BE2C (cell line): ENCODE measurements around the gene TASOR2.

Experiments used
- DNase-seq: peaks from one replicate; pipeline ENCODE4 v3.0.0-alpha.2; 2020
- H3K27me3 ChIP-seq: fragments of 250-450 bp; sonication (Bioruptor Pico); 2 replicates; pipeline ENCODE4 v1.5.1; 2020; ENCODE audit warnings: mild to moderate bottlenecking
- H3K36me3 ChIP-seq: fragments of 250-450 bp; sonication (Bioruptor Pico); 2 replicates; pipeline ENCODE4 v1.5.1; 2020; ENCODE audit warnings: mild to moderate bottlenecking
- H3K4me1 ChIP-seq: fragments of 250-450 bp; sonication (Bioruptor Pico); 2 replicates; pipeline ENCODE4 v1.5.1; 2020
- H3K4me3 ChIP-seq: 2 replicates; pipeline ENCODE4 v1.5.1; 2011; ENCODE audit warnings: low read depth, low read length
- H3K9me3 ChIP-seq: fragments of 250-450 bp; sonication (Bioruptor Pico); 2 replicates; pipeline ENCODE4 v1.5.1; 2020
- TF ChIP-seq, protein P1 (sequence below): IDR thresholded peaks from 2 replicates; pipeline ENCODE4 v1.5.1; 2012; ENCODE audit warnings: mild to moderate bottlenecking, low read depth, low read length

Gene TASOR2

DNA sequence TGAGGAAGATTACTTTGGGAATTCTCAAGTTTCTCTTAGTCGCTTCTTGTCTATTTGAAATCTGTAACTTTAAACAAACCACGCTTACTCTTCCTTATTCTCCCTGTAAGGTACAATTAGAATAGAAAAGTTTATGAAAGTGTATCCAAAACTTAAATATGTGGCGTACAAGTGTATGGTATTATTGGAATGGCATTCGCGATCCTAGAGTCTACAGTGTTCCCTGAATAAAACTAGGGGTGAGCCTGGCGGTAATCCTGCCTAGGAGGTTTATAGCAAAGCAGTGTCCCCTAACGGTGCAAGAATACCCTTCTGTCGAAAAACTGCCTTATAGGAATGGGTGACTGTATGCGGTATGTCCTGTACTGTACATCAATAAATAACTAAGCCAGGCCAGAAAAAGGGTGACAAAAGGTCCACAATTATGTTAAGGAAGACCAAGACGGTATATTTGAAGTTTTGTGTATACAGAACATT, 1.2 kb downstream of the TASOR2 start:
- Histone ChIP-seq H3K9me3 (peaks cover 4% of the 10 kb centered on the region; the same call in 1 of the 2 replicates), H3K4me3 (peak overlapping the region; percentile 77), H3K4me1 (no peaks in the 10 kb centered on the region), H3K27me3 (no peaks in the 10 kb centered on the region), H3K36me3 (no peaks in the 10 kb centered on the region)
- TF ChIP-seq, protein P1, sequence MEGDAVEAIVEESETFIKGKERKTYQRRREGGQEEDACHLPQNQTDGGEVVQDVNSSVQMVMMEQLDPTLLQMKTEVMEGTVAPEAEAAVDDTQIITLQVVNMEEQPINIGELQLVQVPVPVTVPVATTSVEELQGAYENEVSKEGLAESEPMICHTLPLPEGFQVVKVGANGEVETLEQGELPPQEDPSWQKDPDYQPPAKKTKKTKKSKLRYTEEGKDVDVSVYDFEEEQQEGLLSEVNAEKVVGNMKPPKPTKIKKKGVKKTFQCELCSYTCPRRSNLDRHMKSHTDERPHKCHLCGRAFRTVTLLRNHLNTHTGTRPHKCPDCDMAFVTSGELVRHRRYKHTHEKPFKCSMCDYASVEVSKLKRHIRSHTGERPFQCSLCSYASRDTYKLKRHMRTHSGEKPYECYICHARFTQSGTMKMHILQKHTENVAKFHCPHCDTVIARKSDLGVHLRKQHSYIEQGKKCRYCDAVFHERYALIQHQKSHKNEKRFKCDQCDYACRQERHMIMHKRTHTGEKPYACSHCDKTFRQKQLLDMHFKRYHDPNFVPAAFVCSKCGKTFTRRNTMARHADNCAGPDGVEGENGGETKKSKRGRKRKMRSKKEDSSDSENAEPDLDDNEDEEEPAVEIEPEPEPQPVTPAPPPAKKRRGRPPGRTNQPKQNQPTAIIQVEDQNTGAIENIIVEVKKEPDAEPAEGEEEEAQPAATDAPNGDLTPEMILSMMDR: no peak
- DNase-seq: no peak

DNA sequence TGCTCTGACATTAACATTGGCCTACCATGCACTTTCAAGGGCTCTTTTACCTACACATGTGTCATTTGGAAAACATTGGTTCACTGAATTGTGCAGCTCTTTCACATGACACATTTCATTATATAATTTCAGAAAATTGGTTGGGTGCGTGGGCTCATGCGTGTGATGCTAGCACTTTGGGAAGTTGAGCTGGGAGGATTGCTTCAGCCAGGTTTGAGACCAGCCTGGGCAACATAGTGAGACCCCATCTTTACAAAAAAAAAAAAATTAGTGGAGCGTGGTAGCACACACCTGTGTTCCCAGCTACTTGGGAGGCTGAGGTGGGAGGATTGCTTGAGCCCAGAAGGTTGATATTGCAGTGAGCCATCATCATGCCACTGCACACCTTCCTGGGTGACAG, 3.9 kb downstream of the TASOR2 start:
- peaks cover 4% of the 10 kb centered on the region; the same call in 1 of the 2 replicates for H3K9me3 ChIP-seq
- H3K4me1 ChIP-seq: peaks cover 1% of the 10 kb centered on the region
- H3K27me3 ChIP-seq: no peaks in the 10 kb centered on the region
- no peak overlapping the region for H3K4me3 ChIP-seq
- TF ChIP-seq, protein P1: no peak
- DNase-seq: no peak
- H3K36me3 ChIP-seq: no peaks in the 10 kb centered on the region

DNA sequence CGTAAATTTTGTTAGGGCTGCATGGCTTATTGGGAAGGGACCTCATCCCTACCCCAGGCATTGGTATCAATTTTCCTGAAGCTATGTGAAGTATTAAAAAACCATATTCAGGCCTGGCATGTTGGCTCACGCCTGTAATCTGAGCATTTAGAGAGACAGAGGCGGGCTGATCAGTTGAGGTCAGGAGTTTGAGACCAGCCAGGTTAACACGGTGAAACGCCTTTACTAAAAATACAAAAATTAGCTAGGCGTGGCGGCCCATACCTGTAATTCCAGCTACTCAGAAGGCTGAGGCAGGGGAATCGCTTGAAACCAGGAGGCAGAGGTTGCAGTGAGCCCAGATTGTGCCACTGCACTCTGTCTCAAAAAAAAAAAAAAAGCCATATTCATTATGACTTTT, 7.1 kb downstream of the TASOR2 start:
- TF ChIP-seq, protein P1: no peak
- no peaks in the 10 kb centered on the region for H3K9me3 ChIP-seq
- H3K36me3 ChIP-seq: no peaks in the 10 kb centered on the region
- DNase-seq: no peak
- H3K27me3 ChIP-seq: no peaks in the 10 kb centered on the region
- peak overlapping the region; percentile 74 for H3K4me3 ChIP-seq
- peaks cover 6% of the 10 kb centered on the region for H3K4me1 ChIP-seq

DNA sequence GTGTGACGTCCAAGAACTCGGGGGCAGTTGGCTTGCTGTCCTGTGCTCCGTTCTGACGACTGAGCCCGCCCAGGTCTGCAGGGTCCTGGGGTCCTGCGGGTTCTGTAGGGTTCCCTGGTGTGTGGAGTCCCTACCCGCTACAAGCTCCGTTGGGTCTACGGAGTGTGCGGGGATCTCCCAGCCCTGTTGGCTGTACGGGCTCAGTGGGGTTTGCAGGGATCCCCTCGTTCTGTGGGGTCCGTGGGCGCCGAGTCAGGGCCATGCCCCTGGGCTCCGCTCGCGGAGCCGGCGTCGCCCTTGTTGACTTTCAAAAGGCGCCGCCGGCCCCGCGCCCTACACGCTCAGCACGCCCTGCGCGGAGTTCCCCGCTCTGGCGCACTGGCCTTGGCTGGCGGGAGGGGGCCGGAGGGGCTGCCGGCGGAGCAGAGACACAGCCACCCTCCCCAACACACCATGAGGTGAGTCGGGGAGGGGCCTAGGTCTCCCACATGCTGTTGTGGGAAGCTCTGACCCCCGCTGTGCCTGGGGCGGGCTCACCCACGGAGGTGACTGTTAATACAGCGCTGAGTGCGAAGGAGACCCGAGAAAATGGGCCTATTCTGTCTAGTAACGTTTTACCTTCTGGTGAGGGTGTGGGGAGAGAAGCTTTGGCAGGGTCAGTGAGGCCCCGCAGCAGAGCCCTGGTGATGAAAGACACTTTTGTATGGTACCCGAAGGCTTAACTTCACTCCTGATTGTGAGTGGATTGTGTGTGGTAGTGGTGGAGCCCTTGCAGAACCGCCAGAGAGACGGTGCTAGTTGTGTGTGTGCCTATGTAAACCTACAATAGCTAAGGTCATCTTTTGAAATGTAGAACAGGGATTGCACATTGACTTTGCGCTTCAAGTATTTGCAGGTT, 8.1 kb downstream of the TASOR2 start:
- Histone ChIP-seq H3K36me3 (no peaks in the 10 kb centered on the region), H3K4me1 (peaks cover 6% of the 10 kb centered on the region), H3K4me3 (peak overlapping the region; percentile 74), H3K9me3 (no peaks in the 10 kb centered on the region), H3K27me3 (no peaks in the 10 kb centered on the region)
- DNase-seq: peak; percentile 66
- TF ChIP-seq, protein P1: no peak

DNA sequence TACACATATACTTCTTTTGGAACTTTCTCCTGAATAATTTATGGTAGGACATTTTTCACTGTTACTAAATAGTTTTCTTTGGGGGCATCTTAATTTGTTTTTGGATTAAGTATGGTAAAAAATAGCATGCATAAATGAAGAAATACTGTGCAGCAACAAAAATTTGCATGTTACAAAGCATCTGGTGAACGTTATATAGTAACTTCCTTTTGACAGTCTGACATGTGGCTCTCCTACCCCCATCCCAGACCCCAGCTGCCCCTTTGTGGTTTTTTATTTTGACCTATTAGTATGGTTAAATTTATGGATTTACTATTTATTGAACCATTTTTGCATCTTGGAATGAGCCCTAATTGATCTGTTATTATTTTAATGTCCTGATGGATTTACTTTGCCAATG, 9.9 kb downstream of the TASOR2 start:
- no peaks in the 10 kb centered on the region for H3K9me3 ChIP-seq
- peaks cover 6% of the 10 kb centered on the region for H3K4me1 ChIP-seq
- H3K36me3 ChIP-seq: no peaks in the 10 kb centered on the region
- H3K27me3 ChIP-seq: no peaks in the 10 kb centered on the region
- TF ChIP-seq, protein P1: no peak
- no peak for DNase-seq
- no peak overlapping the region for H3K4me3 ChIP-seq

DNA sequence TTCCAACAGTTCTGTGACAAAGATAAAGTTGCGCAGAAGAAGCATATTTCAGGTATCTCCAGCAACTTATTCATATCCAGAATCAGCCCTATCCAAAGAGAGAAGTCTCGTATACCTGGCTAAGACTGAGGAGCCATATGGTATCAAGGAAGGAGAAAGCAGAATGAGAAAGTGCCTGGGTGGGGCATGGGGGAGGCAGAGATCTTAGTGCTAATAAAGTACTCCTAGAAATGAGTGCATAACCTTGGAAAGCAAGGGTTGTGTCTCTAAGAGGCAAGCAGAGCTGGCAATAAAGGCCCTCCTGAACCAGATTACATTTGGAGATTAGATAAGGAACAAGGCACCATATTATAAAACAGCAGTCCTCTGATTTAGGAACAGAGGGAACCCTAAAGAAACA, 12.7 kb downstream of the TASOR2 start:
- H3K4me1 ChIP-seq: peaks cover 6% of the 10 kb centered on the region
- H3K4me3 ChIP-seq: no peak overlapping the region
- H3K27me3 ChIP-seq: no peaks in the 10 kb centered on the region
- TF ChIP-seq, protein P1: no peak
- no peak for DNase-seq
- H3K9me3 ChIP-seq: no peaks in the 10 kb centered on the region
- H3K36me3 ChIP-seq: no peaks in the 10 kb centered on the region
